HepG2 (cell line): ENCODE data around the gene ERLIN1. TPM values are rescaled to one million over a fixed set of nuclear protein-coding genes. Genes with fewer than 3 reads are reported as not detected.
A peak's percentile ranks its signal among the peaks of the same experiment; 100 is the strongest.

ENCODE experiments used
- ARID5B ChIP-seq: IDR thresholded peaks from 2 replicates; pipeline ENCODE4 v1.4.0; 2020; ENCODE audit warnings: mild to moderate bottlenecking, missing genetic modification reagents
- ASH2L ChIP-seq: fragments of 300-600, 200-600 bp; sonication (generic); IDR thresholded peaks from 2 replicates; pipeline ENCODE4 v1.7.0; 2017; ENCODE audit warnings: low read depth, mild to moderate bottlenecking, moderate library complexity, mixed read lengths, low read length; ENCODE audit not compliant: insufficient read length
- ATRX ChIP-seq: sonication (generic); formaldehyde crosslinking; IDR thresholded peaks from 2 replicates; pipeline ENCODE4 v1.4.0; 2020; ENCODE audit warnings: missing genetic modification reagents, borderline replicate concordance
- PPARG ChIP-seq: conservative IDR thresholded peaks from 2 replicates; pipeline ENCODE4 v1.6.1; 2016; ENCODE audit warnings: missing biosample characterization, missing genetic modification reagents
- RBFOX2 ChIP-seq: fragments of 200-400 bp; formaldehyde crosslinking; IDR thresholded peaks from 2 replicates; pipeline ENCODE4 v1.6.1; 2017; ENCODE audit warnings: low read depth, mild to moderate bottlenecking, low read length
- SP5 ChIP-seq: IDR thresholded peaks from 2 replicates; pipeline ENCODE4 v1.6.1; 2016; ENCODE audit warnings: low read depth, borderline replicate concordance
- SRSF9 ChIP-seq: fragments of 200-400 bp; formaldehyde crosslinking; IDR thresholded peaks from 2 replicates; pipeline ENCODE4 v1.6.1; 2018; ENCODE audit warnings: borderline replicate concordance, mild to moderate bottlenecking, low read depth, low read length; ENCODE audit not compliant: insufficient read depth, poor library complexity, severe bottlenecking
- TARDBP ChIP-seq: sonication (generic); formaldehyde crosslinking; IDR thresholded peaks from 2 replicates; pipeline ENCODE4 v1.8.0; 2022; ENCODE audit warnings: mild to moderate bottlenecking, missing genetic modification reagents
- ZBTB7A ChIP-seq: sonication (generic); formaldehyde crosslinking; IDR thresholded peaks from 2 replicates; pipeline ENCODE4 v1.8.0; 2022; ENCODE audit warnings: mild to moderate bottlenecking, missing genetic modification reagents
- ZFP37 ChIP-seq: sonication (generic); formaldehyde crosslinking; IDR thresholded peaks from 2 replicates; pipeline ENCODE4 v1.4.0; 2020; ENCODE audit warnings: missing genetic modification reagents, borderline replicate concordance
- ZNF616 ChIP-seq: sonication (generic); formaldehyde crosslinking; IDR thresholded peaks from 2 replicates; pipeline ENCODE4 v1.5.0; 2020; ENCODE audit warnings: low read depth, mild to moderate bottlenecking, missing genetic modification reagents
- polyA plus RNA-seq, 8 experiments: library from polyadenylated mRNA; depleted of rRNA in 3 of 8; stranded (reverse) in 7 of 8; unstranded in 1 of 8; fragments of >200 nt; fragmentation: Illumina TruSeq in 4 of 8; extraction: Trizol in 4 of 8; gene quantifications; 2 replicates each; pipeline versions ENCODE4 v1.2.1 to v1.2.3, GENCODE V29; 2011 to 2016; ENCODE audit warnings: low read depth in 4 of 8, missing spikeins in 1 of 8, mixed read lengths in 1 of 8; ENCODE audit not compliant: insufficient read depth in 1 of 8
- total RNA-seq, 5 experiments: library from RNA; depleted of rRNA; stranded (reverse); fragments of >200 nt; fragmentation: Illumina TruSeq; extraction: Trizol; gene quantifications; 2 replicates each; pipeline ENCODE4 v1.2.3, GENCODE V29; 2016; ENCODE audit warnings: low read depth in 1 of 5
- TF ChIP-seq, protein P1 (sequence below): sonication (generic); formaldehyde crosslinking; IDR thresholded peaks from 2 replicates; pipeline ENCODE4 v1.4.0; 2020; ENCODE audit warnings: missing genetic modification reagents
- TF ChIP-seq, protein P2 (sequence below): sonication (generic); formaldehyde crosslinking; IDR thresholded peaks from 2 replicates; pipeline ENCODE4 v1.4.0; 2020; ENCODE audit warnings: missing genetic modification reagents
- TF ChIP-seq, protein P3 (sequence below): sonication (generic); formaldehyde crosslinking; IDR thresholded peaks from 2 replicates; pipeline ENCODE4 v1.5.0; 2020; ENCODE audit warnings: mild to moderate bottlenecking, missing genetic modification reagents, borderline replicate concordance

The ERLIN1 gene
- total and polyA plus RNA-seq, 2 of the 13 experiments (the other 11 are each of a cell fraction or from before 2014, with no cell fraction given) = 56.8 to 69.3 TPM

GRCh38 chr10:100183481-100183880 lies 2.3 kb downstream of the ERLIN1 start (continued):
- TF ChIP-seq, protein P1, sequence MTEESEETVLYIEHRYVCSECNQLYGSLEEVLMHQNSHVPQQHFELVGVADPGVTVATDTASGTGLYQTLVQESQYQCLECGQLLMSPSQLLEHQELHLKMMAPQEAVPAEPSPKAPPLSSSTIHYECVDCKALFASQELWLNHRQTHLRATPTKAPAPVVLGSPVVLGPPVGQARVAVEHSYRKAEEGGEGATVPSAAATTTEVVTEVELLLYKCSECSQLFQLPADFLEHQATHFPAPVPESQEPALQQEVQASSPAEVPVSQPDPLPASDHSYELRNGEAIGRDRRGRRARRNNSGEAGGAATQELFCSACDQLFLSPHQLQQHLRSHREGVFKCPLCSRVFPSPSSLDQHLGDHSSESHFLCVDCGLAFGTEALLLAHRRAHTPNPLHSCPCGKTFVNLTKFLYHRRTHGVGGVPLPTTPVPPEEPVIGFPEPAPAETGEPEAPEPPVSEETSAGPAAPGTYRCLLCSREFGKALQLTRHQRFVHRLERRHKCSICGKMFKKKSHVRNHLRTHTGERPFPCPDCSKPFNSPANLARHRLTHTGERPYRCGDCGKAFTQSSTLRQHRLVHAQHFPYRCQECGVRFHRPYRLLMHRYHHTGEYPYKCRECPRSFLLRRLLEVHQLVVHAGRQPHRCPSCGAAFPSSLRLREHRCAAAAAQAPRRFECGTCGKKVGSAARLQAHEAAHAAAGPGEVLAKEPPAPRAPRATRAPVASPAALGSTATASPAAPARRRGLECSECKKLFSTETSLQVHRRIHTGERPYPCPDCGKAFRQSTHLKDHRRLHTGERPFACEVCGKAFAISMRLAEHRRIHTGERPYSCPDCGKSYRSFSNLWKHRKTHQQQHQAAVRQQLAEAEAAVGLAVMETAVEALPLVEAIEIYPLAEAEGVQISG (CRISPR knock-in tag) = no peak
- TF ChIP-seq, protein P2, sequence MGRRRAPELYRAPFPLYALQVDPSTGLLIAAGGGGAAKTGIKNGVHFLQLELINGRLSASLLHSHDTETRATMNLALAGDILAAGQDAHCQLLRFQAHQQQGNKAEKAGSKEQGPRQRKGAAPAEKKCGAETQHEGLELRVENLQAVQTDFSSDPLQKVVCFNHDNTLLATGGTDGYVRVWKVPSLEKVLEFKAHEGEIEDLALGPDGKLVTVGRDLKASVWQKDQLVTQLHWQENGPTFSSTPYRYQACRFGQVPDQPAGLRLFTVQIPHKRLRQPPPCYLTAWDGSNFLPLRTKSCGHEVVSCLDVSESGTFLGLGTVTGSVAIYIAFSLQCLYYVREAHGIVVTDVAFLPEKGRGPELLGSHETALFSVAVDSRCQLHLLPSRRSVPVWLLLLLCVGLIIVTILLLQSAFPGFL (CRISPR knock-in tag) = no peak
- TF ChIP-seq, protein P3, sequence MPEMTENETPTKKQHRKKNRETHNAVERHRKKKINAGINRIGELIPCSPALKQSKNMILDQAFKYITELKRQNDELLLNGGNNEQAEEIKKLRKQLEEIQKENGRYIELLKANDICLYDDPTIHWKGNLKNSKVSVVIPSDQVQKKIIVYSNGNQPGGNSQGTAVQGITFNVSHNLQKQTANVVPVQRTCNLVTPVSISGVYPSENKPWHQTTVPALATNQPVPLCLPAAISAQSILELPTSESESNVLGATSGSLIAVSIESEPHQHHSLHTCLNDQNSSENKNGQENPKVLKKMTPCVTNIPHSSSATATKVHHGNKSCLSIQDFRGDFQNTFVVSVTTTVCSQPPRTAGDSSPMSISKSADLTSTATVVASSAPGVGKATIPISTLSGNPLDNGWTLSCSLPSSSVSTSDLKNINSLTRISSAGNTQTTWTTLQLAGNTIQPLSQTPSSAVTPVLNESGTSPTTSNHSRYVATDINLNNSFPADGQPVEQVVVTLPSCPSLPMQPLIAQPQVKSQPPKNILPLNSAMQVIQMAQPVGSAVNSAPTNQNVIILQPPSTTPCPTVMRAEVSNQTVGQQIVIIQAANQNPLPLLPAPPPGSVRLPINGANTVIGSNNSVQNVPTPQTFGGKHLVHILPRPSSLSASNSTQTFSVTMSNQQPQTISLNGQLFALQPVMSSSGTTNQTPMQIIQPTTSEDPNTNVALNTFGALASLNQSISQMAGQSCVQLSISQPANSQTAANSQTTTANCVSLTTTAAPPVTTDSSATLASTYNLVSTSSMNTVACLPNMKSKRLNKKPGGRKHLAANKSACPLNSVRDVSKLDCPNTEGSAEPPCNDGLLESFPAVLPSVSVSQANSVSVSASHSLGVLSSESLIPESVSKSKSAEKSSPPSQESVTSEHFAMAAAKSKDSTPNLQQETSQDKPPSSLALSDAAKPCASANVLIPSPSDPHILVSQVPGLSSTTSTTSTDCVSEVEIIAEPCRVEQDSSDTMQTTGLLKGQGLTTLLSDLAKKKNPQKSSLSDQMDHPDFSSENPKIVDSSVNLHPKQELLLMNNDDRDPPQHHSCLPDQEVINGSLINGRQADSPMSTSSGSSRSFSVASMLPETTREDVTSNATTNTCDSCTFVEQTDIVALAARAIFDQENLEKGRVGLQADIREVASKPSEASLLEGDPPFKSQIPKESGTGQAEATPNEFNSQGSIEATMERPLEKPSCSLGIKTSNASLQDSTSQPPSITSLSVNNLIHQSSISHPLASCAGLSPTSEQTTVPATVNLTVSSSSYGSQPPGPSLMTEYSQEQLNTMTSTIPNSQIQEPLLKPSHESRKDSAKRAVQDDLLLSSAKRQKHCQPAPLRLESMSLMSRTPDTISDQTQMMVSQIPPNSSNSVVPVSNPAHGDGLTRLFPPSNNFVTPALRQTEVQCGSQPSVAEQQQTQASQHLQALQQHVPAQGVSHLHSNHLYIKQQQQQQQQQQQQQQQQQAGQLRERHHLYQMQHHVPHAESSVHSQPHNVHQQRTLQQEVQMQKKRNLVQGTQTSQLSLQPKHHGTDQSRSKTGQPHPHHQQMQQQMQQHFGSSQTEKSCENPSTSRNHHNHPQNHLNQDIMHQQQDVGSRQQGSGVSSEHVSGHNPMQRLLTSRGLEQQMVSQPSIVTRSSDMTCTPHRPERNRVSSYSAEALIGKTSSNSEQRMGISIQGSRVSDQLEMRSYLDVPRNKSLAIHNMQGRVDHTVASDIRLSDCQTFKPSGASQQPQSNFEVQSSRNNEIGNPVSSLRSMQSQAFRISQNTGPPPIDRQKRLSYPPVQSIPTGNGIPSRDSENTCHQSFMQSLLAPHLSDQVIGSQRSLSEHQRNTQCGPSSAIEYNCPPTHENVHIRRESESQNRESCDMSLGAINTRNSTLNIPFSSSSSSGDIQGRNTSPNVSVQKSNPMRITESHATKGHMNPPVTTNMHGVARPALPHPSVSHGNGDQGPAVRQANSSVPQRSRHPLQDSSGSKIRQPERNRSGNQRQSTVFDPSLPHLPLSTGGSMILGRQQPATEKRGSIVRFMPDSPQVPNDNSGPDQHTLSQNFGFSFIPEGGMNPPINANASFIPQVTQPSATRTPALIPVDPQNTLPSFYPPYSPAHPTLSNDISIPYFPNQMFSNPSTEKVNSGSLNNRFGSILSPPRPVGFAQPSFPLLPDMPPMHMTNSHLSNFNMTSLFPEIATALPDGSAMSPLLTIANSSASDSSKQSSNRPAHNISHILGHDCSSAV = no peak
- no peak for TF ChIP-seq ZBTB7A (CRISPR knock-in tag)
- TF ChIP-seq ATRX (CRISPR knock-in tag) = no peak
- no peak for TF ChIP-seq RBFOX2
- no peak for TF ChIP-seq TARDBP (CRISPR knock-in tag)
- no peak for TF ChIP-seq SRSF9
- no peak for TF ChIP-seq PPARG
- no peak for TF ChIP-seq ZNF616 (CRISPR knock-in tag)
- TF ChIP-seq ZFP37 (CRISPR knock-in tag) = no peak
- peak; percentile 23 for TF ChIP-seq ASH2L
- peak; percentile 87 for TF ChIP-seq ARID5B
- TF ChIP-seq SP5 (CRISPR knock-in tag) = peak; percentile 67; the same call in 1 of the 2 replicates
